SH-SY5Y (cell line): ENCODE measurements around the gene PUDP.

Experiments used
- GATA2 ChIP-seq: IDR thresholded peaks from 2 replicates; pipeline ENCODE4 v1.6.1; 2011; ENCODE audit warnings: mild to moderate bottlenecking, low read depth, low read length
- GATA3 ChIP-seq: IDR thresholded peaks from 2 replicates; pipeline ENCODE4 v1.6.1; 2011; ENCODE audit warnings: low read depth, mild to moderate bottlenecking, low read length, moderate library complexity

DNA sequence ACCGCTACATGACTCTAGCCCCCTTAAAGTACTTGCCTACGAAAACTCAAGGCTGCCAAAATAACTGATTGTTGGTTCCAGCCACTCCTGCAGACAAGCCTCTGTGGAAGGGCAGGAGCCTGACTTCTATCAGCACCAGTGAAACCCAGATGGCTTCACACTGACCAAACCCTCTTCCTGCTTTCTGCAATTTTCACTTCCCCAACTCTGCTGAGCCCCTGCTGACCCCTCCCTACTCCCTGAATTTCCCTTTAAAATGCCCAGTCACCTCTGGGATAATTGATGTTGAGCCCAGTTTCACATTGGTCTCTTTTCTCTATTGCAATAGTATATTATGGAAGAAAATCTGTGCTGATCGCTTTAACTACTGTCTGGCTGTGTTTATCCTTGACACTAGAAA is 62.1 kb downstream of the PUDP start:
- TF ChIP-seq GATA3 (no peak), GATA2 (no peak)
